VCaP (cell line): ENCODE results near the gene CMTM7.
"Not testable (repeated sequence)": the region's sequence is repeated elsewhere in the genome, so short reads cannot be mapped to it uniquely, and the experiment has no call there.

Experiments
- H3K27ac ChIP-seq: fragments of 450-650 bp; 2 replicates; pipeline ENCODE4 v1.5.1; 2017
- CTCF ChIP-seq: fragments of 450-650 bp; conservative IDR thresholded peaks from 2 replicates; pipeline ENCODE4 v1.5.1; 2017; ENCODE audit warnings: mild to moderate bottlenecking, moderate library complexity

Gene CMTM7

GRCh38 chr3:32384938-32385337, 6.7 kb upstream of the CMTM7 start:
- no peak overlapping the region for H3K27ac ChIP-seq
- no peak for TF ChIP-seq CTCF

DNA sequence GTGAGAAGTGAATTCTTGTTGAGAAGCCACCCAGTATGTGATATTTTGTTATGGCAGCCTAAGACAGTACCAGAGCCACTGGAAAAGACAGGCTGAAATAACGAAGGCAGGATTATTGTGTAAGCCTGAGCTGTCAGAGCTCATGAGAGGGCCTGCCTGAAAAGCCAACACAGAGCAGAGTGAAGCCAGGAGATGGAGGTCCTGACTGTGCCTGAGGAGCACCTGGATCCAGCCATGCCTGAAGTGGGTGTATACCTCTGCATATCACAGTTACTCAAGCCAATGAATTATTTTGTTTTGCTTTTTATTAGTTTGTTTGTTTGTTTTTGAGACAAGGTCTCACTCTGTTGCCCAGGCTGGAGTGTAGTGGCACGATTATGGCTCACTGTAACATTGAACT, 4.1 kb upstream of the CMTM7 start:
- TF ChIP-seq CTCF, result no peak
- no peak overlapping the region for H3K27ac ChIP-seq

DNA sequence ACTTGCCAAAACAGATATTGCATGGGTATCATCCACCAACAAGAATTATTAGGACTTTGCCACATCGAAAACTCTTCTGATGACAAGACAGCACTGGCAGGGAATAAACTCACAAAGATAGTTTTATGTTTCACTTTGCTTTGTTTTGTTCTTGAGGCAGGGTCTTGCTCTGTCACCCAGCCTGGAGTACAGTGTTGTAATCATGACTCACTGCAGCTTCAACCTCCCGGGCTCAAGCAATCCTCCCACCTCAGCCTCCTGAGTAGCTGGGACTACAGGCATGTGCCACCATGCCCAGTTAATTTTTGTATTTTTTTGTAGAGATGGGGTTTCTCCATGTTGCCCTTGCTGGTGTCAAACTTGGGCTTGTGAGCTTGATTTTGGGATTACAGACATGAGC, 2.1 kb upstream of the CMTM7 start:
- H3K27ac ChIP-seq, result not testable (repeated sequence)

GRCh38 chr3:32392536-32393302, 1.1 kb downstream of the CMTM7 start:
- TF ChIP-seq CTCF, result no peak
- peak overlapping the region; percentile 88 for H3K27ac ChIP-seq

- TF ChIP-seq CTCF, result no peak
- H3K27ac ChIP-seq, result no peak overlapping the region
These were observed 3.8 kb downstream of the CMTM7 start for GRCh38 chr3:32395496-32395895.

GRCh38 chr3:32397941-32398340, 6.3 kb downstream of the CMTM7 start:
- TF ChIP-seq CTCF, result no peak
- peak overlapping the region; percentile 99 for H3K27ac ChIP-seq

DNA sequence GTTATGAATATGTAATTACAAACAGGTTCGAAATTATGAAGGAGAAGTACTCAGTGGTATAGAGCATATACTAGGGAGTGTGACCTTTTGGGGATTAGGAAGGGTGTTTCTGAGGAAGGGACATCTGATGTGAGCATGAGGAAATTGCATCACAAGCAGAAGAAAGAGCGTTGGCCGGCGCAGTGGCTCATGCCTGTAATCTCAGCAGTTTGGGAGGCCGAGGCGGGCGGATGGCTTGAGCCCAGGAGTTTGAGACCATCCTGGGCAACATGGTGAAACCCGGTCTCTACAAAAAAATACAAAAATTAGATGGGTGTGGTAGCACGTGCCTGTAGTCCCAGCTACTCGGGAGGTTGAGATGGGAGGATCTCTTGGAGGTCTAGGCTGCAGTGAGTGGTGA, 6.9 kb downstream of the CMTM7 start:
- TF ChIP-seq CTCF, result no peak

DNA sequence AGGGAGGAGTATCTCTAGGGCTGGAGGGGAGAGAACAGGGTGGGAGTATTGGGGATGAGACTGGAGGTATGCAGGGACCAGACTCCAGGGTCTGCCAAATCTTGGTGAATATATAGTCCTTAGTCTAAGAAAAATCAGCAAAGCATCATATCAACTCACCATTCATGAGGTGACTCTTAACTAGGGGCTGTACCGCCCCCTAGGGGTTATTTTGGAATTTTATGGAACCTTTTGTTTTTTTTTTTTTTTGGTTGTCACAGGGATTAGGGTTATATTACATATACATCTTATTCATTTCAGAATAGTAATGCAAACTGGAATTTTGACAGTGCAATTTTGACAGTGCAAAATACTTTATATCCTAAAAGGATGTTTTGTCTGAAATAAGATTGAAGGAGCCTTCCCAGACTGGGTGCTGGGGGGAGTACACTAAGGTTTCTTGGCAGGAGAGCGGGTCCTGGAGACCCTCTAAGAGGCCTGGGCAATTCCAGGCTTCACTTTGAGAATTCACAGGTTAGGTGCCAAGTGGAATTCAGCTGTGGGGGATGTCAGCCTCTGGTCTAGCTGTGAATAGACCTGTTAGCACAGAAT, 7.5 kb downstream of the CMTM7 start:
- TF ChIP-seq CTCF, result peak; percentile 56
- H3K27ac ChIP-seq, result peak overlapping the region; percentile 99

More for the DNA sequence above, 6.9 kb downstream of the CMTM7 start:
- peak overlapping the region; percentile 99 for H3K27ac ChIP-seq
